Measurements from ENCODE around the gene MOK.
"Not testable (repeated sequence)": the region's sequence is repeated elsewhere in the genome, so short reads cannot be mapped to it uniquely, and the experiment has no call there.

Gene MOK

DNA sequence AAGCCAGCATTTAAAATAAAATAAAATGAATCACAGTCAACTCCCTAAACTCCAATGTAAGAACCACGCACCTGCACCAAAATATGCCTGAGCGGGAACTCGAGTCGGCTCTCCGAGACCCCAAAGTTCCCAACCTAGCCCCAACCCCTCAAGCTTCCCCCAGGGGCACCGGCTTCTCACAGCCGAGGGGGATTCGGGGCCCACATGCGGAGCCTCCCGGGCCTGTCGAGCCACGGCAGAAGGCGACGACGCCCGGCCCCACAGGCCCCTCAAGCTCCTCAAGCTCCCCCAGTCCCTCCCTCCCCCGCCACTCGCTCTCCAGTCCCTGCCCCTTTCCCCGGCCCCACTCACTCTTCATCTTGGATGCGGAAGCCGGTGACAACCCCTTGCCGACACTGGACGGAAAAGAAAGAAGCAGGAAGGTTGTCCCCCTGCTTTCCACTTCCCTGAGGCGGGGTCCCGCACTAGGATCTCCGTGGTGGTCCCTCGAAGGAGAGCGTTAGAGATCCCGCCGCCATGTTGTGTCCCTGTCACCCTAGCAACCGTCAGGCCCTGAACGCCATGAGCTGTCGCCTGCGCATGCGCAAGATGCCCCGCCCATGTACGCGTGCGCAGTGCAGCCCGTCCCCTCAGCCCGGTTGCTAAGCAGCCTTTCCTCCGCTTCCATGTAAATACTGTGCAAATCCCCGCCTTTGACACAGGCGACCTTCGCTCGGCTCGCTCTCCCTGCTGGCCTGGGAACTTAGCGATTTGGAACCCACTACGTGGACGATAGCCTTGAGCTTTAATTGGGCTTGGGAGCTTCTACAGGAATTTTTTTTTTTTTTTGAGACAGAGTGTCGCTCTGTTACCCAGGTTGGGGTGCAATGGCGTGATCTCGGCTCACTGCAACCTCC is at the start of gene MOK:
Gene MOK, minus strand, starts transcription at position 554 of the 896 bp plus-strand sequence. Its CDS starts 196 bp downstream, at position 358.
- peak within 1 kb of the TSS; percentile 92 for H3K4me3 ChIP-seq (ENCODE audit: control insufficient read depth, low read depth, low read length)
- peak; percentile 87 for DNase-seq (ENCODE audit: low read depth)
- TF ChIP-seq, protein P1, sequence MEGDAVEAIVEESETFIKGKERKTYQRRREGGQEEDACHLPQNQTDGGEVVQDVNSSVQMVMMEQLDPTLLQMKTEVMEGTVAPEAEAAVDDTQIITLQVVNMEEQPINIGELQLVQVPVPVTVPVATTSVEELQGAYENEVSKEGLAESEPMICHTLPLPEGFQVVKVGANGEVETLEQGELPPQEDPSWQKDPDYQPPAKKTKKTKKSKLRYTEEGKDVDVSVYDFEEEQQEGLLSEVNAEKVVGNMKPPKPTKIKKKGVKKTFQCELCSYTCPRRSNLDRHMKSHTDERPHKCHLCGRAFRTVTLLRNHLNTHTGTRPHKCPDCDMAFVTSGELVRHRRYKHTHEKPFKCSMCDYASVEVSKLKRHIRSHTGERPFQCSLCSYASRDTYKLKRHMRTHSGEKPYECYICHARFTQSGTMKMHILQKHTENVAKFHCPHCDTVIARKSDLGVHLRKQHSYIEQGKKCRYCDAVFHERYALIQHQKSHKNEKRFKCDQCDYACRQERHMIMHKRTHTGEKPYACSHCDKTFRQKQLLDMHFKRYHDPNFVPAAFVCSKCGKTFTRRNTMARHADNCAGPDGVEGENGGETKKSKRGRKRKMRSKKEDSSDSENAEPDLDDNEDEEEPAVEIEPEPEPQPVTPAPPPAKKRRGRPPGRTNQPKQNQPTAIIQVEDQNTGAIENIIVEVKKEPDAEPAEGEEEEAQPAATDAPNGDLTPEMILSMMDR (IDR thresholded peaks at IDR 0.05; ENCODE audit: control insufficient read depth, insufficient read depth, low read depth, low read length, missing control alignments): no peak

DNA sequence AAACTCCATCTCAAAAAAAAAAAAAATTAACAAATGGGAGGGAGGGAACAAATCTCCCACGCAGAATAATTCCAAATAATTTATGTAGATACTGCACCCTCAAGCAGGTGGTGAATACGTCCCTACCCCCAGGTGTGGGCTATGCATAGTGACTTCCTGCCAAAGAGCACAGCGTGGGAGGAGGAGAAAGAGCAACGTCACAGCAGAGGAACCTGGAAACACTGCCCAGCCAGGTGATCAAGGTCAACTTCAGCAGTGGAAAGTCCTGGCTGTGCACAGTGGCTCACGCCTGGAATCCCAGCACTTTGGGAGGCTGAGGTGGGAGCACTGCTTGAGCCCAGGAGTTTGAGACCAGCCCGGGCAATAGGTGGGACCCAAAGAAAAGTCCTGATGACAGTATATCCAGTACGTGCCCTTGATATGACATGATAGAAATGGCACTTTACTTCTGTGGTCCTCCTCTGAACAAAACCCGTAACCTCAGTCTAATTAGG is 48.2 kb upstream of the MOK start:
- TF ChIP-seq, protein P1 (IDR thresholded peaks at IDR 0.05; ENCODE audit: control insufficient read depth, insufficient read depth, low read depth, low read length, missing control alignments): no peak
- H3K4me3 ChIP-seq (ENCODE audit: control insufficient read depth, low read depth, low read length): no peak overlapping the region
- DNase-seq (ENCODE audit: low read depth): no peak

DNA sequence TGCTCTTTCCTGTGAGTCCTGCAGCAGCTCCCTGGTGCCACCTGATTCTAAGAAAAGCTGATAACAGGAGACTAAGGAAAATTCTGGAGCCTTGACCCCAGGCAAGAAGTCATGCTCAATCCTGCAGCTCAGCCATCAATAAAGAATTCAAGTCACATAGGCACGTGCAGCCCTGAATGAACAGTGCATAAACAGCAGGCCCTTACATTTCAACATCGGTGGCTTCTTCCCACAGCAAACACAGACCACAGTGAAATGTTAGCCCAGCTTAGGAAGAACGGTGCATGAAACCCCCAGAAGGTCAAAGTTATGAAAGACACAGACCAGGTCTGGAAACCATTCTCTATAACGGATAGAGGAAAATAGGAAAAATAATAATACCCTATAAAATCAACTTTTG is 47.2 kb upstream of the MOK start:
- TF ChIP-seq, protein P1 (IDR thresholded peaks at IDR 0.05; ENCODE audit: control insufficient read depth, insufficient read depth, low read depth, low read length, missing control alignments): no peak
- H3K4me3 ChIP-seq (ENCODE audit: control insufficient read depth, low read depth, low read length): no peak overlapping the region
- DNase-seq (ENCODE audit: low read depth): no peak

- DNase-seq (ENCODE audit: low read depth): not testable (repeated sequence)
Observed at GRCh38 chr14:102351593-102351992, 46.6 kb upstream of the MOK start.

GRCh38 chr14:102351023-102351422 is 46.1 kb upstream of the MOK start:
- DNase-seq (ENCODE audit: low read depth): no peak
- TF ChIP-seq, protein P1 (IDR thresholded peaks at IDR 0.05; ENCODE audit: control insufficient read depth, insufficient read depth, low read depth, low read length, missing control alignments): no peak
- no peak overlapping the region for H3K4me3 ChIP-seq (ENCODE audit: control insufficient read depth, low read depth, low read length)

More at GRCh38 chr14:102351593-102351992, 46.6 kb upstream of the MOK start:
- not testable (repeated sequence) for H3K4me3 ChIP-seq (ENCODE audit: control insufficient read depth, low read depth, low read length)

- no peak overlapping the region for H3K4me3 ChIP-seq (ENCODE audit: control insufficient read depth, low read depth, low read length)
- TF ChIP-seq, protein P1 (IDR thresholded peaks at IDR 0.05; ENCODE audit: control insufficient read depth, insufficient read depth, low read depth, low read length, missing control alignments): no peak
- no peak for DNase-seq (ENCODE audit: low read depth)
Observed at GRCh38 chr14:102348376-102348775, 43.4 kb upstream of the MOK start.

DNA sequence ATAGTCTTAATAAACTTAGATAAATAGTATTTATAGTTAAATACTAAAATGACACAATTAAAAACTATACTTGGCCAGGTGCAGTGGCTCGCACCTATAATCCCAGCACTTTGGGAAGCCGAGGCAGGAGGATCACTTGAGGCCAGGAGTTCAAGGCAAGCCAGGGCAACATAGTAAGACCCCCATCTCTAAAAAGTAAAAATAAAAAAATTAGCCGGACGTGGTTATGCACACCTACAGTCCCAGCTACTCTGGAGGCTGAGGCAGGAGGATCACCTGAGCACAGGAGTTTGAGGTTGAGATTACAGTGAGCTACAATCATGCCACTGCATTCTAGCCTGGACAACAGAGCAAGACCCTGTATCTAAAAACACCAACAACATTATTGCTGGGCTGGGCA is 41.7 kb upstream of the MOK start:
- TF ChIP-seq, protein P1 (IDR thresholded peaks at IDR 0.05; ENCODE audit: control insufficient read depth, insufficient read depth, low read depth, low read length, missing control alignments): no peak
- DNase-seq (ENCODE audit: low read depth): no peak
- no peak overlapping the region for H3K4me3 ChIP-seq (ENCODE audit: control insufficient read depth, low read depth, low read length)
